Epithelial cell of proximal tubule (primary cell): ENCODE results near the gene CSF1. TPM values are rescaled to one million over a fixed set of nuclear protein-coding genes. Genes with fewer than 3 reads are reported as not detected.
A peak's percentile ranks its signal among the peaks of the same experiment; 100 is the strongest.

ENCODE experiments used
- DNase-seq: peaks from one replicate; pipeline ENCODE4 v3.0.0-alpha.2; 2011; ENCODE audit warnings: low read depth
- H3K4me3 ChIP-seq: 2 replicates; pipeline ENCODE4 v1.5.1; 2011; ENCODE audit warnings: low read depth, mild to moderate bottlenecking, low read length
- CTCF ChIP-seq: conservative IDR thresholded peaks from 2 replicates; pipeline ENCODE4 v1.5.1; 2012; ENCODE audit warnings: low read depth, mild to moderate bottlenecking, low read length
- total RNA-seq: library from RNA; depleted of rRNA; stranded (reverse); fragments of >200 nt; gene quantifications from 2 replicates; pipeline ENCODE4 v1.2.3, GENCODE V29; 2015

CSF1 gene
- total RNA-seq, 1 donor from 2014 or later, result 20.1 TPM

GRCh38 chr1:109923131-109923945, 12.7 kb downstream of the CSF1 start:
- peak; percentile 67 for TF ChIP-seq CTCF
- no peak for DNase-seq
- no peak overlapping the region for H3K4me3 ChIP-seq

GRCh38 chr1:109923946-109924275, 13.3 kb downstream of the CSF1 start:
- H3K4me3 ChIP-seq, result no peak overlapping the region
- no peak for DNase-seq
- TF ChIP-seq CTCF, result no peak

GRCh38 chr1:109924316-109924715, 13.7 kb downstream of the CSF1 start:
- DNase-seq, result no peak
- no peak overlapping the region for H3K4me3 ChIP-seq
- TF ChIP-seq CTCF, result no peak

- no peak overlapping the region for H3K4me3 ChIP-seq
- no peak for DNase-seq
- TF ChIP-seq CTCF, result no peak
Observed at GRCh38 chr1:109925159-109925990, 14.7 kb downstream of the CSF1 start.

GRCh38 chr1:109926662-109927300, 16.1 kb downstream of the CSF1 start:
- TF ChIP-seq CTCF, result no peak
- no peak overlapping the region for H3K4me3 ChIP-seq
- DNase-seq, result no peak

GRCh38 chr1:109927356-109927755, 16.7 kb downstream of the CSF1 start:
- DNase-seq, result no peak
- no peak for TF ChIP-seq CTCF
- no peak overlapping the region for H3K4me3 ChIP-seq
